Trophoblast cell (in vitro differentiated cells and primary cell): ENCODE results near the gene LTA.

ENCODE experiments used
- DNase-seq, 2 donors: peaks; one replicate each; pipeline ENCODE4 v3.0.0-alpha.2; 2016
- H2AFZ ChIP-seq: 2 replicates; pipeline ENCODE4 v1.6.1; 2013; ENCODE audit warnings: low read length, moderate library complexity, mild to moderate bottlenecking; ENCODE audit not compliant: insufficient read depth, poor library complexity
- H2AK5ac ChIP-seq: 2 replicates; pipeline ENCODE4 v1.6.1; 2013; ENCODE audit warnings: mild to moderate bottlenecking, low read length
- H2BK120ac ChIP-seq: 2 replicates; pipeline ENCODE4 v1.6.1; 2013; ENCODE audit warnings: low read length, mild to moderate bottlenecking, moderate library complexity; ENCODE audit not compliant: insufficient read depth, poor library complexity
- H2BK12ac ChIP-seq: 2 replicates; pipeline ENCODE4 v1.6.1; 2013; ENCODE audit warnings: mild to moderate bottlenecking, low read length, moderate library complexity
- H2BK5ac ChIP-seq: 2 replicates; pipeline ENCODE4 v1.6.1; 2013; ENCODE audit warnings: low read length, low read depth, moderate library complexity, mild to moderate bottlenecking; ENCODE audit not compliant: poor library complexity
- H3K14ac ChIP-seq: 2 replicates; pipeline ENCODE4 v1.6.1; 2013; ENCODE audit warnings: mild to moderate bottlenecking, low read length
- H3K18ac ChIP-seq: 2 replicates; pipeline ENCODE4 v1.6.1; 2013; ENCODE audit warnings: mild to moderate bottlenecking, low read length
- H3K23ac ChIP-seq: 2 replicates; pipeline ENCODE4 v1.6.1; 2013; ENCODE audit warnings: low read length
- H3K27ac ChIP-seq: 2 replicates; pipeline ENCODE4 v1.5.1; 2013; ENCODE audit warnings: low read depth, mild to moderate bottlenecking, inconsistent platforms, low read length, moderate library complexity
- H3K27me3 ChIP-seq: 2 replicates; pipeline ENCODE4 v1.6.1; 2013; ENCODE audit warnings: inconsistent platforms, mild to moderate bottlenecking, low read length, moderate library complexity; ENCODE audit not compliant: insufficient read depth
- H3K36me3 ChIP-seq, 2 experiments: 1 replicate in 1 of 2; 2 replicates in 1 of 2; pipeline ENCODE4 v1.6.1; 2013; ENCODE audit warnings: low read length in 2 of 2, mild to moderate bottlenecking in 2 of 2, moderate library complexity in 1 of 2; ENCODE audit not compliant: insufficient read depth in 2 of 2, control insufficient read depth in 1 of 2
- H3K4ac ChIP-seq: 2 replicates; pipeline ENCODE4 v1.6.1; 2013; ENCODE audit warnings: low read depth, mild to moderate bottlenecking, low read length, moderate library complexity
- H3K4me1 ChIP-seq, 2 experiments: 1 replicate in 1 of 2; 2 replicates in 1 of 2; pipeline ENCODE4 v1.6.1; 2013; ENCODE audit warnings: low read length in 2 of 2, mild to moderate bottlenecking in 2 of 2, moderate library complexity in 1 of 2; ENCODE audit not compliant: insufficient read depth in 2 of 2, control insufficient read depth in 1 of 2
- H3K4me2 ChIP-seq: 2 replicates; pipeline ENCODE4 v1.6.1; 2013; ENCODE audit warnings: inconsistent platforms, mild to moderate bottlenecking, low read length, moderate library complexity
- H3K4me3 ChIP-seq: 2 replicates; pipeline ENCODE4 v1.5.1; 2013; ENCODE audit warnings: mild to moderate bottlenecking, low read depth, low read length, inconsistent platforms
- H3K79me1 ChIP-seq: one replicate; pipeline ENCODE4 v1.6.1; 2013; ENCODE audit warnings: low read length
- H3K79me2 ChIP-seq: 2 replicates; pipeline ENCODE4 v1.6.1; 2013; ENCODE audit warnings: low read length, mild to moderate bottlenecking; ENCODE audit not compliant: control insufficient read depth, insufficient read depth, poor library complexity
- H3K9ac ChIP-seq: 2 replicates; pipeline ENCODE4 v1.6.1; 2013; ENCODE audit warnings: mild to moderate bottlenecking, low read length
- H3K9me3 ChIP-seq: 2 replicates; pipeline ENCODE4 v1.6.1; 2013; ENCODE audit warnings: low read depth, mild to moderate bottlenecking, control low read depth, inconsistent platforms, low read length; ENCODE audit not compliant: insufficient read depth
- H4K12ac ChIP-seq: 2 replicates; pipeline ENCODE4 v1.6.1; 2013; ENCODE audit warnings: low read depth, mild to moderate bottlenecking, low read length, moderate library complexity
- H4K8ac ChIP-seq: 2 replicates; pipeline ENCODE4 v1.6.1; 2013; ENCODE audit warnings: low read depth, mild to moderate bottlenecking, low read length, moderate library complexity
- H4K91ac ChIP-seq: one replicate; pipeline ENCODE4 v1.6.1; 2013; ENCODE audit warnings: low read depth, mild to moderate bottlenecking, low read length, moderate library complexity
- WGBS: extraction: QIAGEN DNeasy Blood & Tissue Kit; methylation state at CpG from one replicate; pipeline ENCODE4 v1.1.7; 2013; ENCODE audit warnings: missing lambda C conversion rate; ENCODE audit not compliant: insufficient read length, insufficient coverage; ENCODE audit errors: extremely low coverage; 5-methylcytosine and 5-hydroxymethylcytosine counted together

LTA gene

GRCh38 chr6:31573239-31574105, 1.4 kb downstream of the LTA start:
- Histone ChIP-seq H2BK120ac (peak overlapping the region; percentile 80), H3K4me1 (peaks cover 41 to 49% of the 10 kb centered on the region in 2 experiments), H3K36me3 (no peaks in the 10 kb centered on the region), H3K9me3 (no peaks in the 10 kb centered on the region), H3K14ac (peak overlapping the region; percentile 50), H4K91ac (peak overlapping the region; percentile 82), H2AFZ (no peak overlapping the region), H3K4me2 (no peak overlapping the region), H3K4ac (peak overlapping the region; percentile 19), H3K18ac (peak overlapping the region; percentile 69), H3K4me3 (no peak overlapping the region), H3K9ac (no peak overlapping the region), H2BK12ac (peak overlapping the region; percentile 93), H4K12ac (no peak overlapping the region), H3K23ac (no peak overlapping the region), H3K27ac (no peak overlapping the region), H2BK5ac (peak overlapping the region; percentile 45), H3K27me3 (no peaks in the 10 kb centered on the region), H3K79me1 (peaks cover 38% of the 10 kb centered on the region), H2AK5ac (peak overlapping the region; percentile 96), H4K8ac (peak overlapping the region; percentile 51), H3K79me2 (no peaks in the 10 kb centered on the region)
- peak in 1 of 2 donors; percentile 26 for DNase-seq
- whole genome bisulfite sequencing, result no CpG with 5 or more reads among the region's 9 CpGs

- H3K4me1 ChIP-seq, result peaks cover 46 to 55% of the 10 kb centered on the region in 2 experiments
- H3K4me2 ChIP-seq, result no peak overlapping the region
- H2BK12ac ChIP-seq, result peak overlapping the region; percentile 96
- no peak for DNase-seq
- peaks cover 44% of the 10 kb centered on the region for H3K79me1 ChIP-seq
- H3K79me2 ChIP-seq, result no peaks in the 10 kb centered on the region
- peak overlapping the region; percentile 64 for H4K8ac ChIP-seq
- H3K27ac ChIP-seq, result peak overlapping the region; percentile 5
- H2BK120ac ChIP-seq, result peak overlapping the region; percentile 61
- H3K4me3 ChIP-seq, result no peak overlapping the region
- no peak overlapping the region for H3K9ac ChIP-seq
- WGBS, result no CpG with 5 or more reads among the region's 14 CpGs
- peak overlapping the region; percentile 49 for H3K18ac ChIP-seq
- H3K27me3 ChIP-seq, result no peaks in the 10 kb centered on the region
- peak overlapping the region; percentile 75 for H2AK5ac ChIP-seq
- H3K23ac ChIP-seq, result no peak overlapping the region
- H4K12ac ChIP-seq, result no peak overlapping the region
- peak overlapping the region; percentile 22 for H4K91ac ChIP-seq
- peak overlapping the region; percentile 23 for H3K4ac ChIP-seq
- peak overlapping the region; percentile 58 for H3K14ac ChIP-seq
- peak overlapping the region; percentile 26 for H2BK5ac ChIP-seq
- H3K36me3 ChIP-seq, result no peaks in the 10 kb centered on the region
- H3K9me3 ChIP-seq, result no peaks in the 10 kb centered on the region
- H2AFZ ChIP-seq, result peak overlapping the region; percentile 80
Observed at GRCh38 chr6:31574106-31575061, 2.3 kb downstream of the LTA start.

- H3K9ac ChIP-seq, result no peak within 1 kb of the TSS
- H3K4me2 ChIP-seq, result peak within 1 kb of the TSS; percentile 33
- H3K4me3 ChIP-seq, result no peak within 1 kb of the TSS
- H3K36me3 ChIP-seq, result no peaks in the 10 kb centered on the region
- peaks cover 44% of the 10 kb centered on the region for H3K79me1 ChIP-seq
- H2BK12ac ChIP-seq, result peak within 1 kb of the TSS; percentile 96
- peak within 1 kb of the TSS; percentile 38 for H2BK5ac ChIP-seq
- no peak within 1 kb of the TSS for H3K23ac ChIP-seq
- H3K18ac ChIP-seq, result peak within 1 kb of the TSS; percentile 5
- no peaks in the 10 kb centered on the region for H3K79me2 ChIP-seq
- peak within 1 kb of the TSS; percentile 32 for H4K8ac ChIP-seq
- no CpG with 5 or more reads among the region's 19 CpGs for WGBS
- no peaks in the 10 kb centered on the region for H3K9me3 ChIP-seq
- H3K27ac ChIP-seq, result peak within 1 kb of the TSS; percentile 23
- DNase-seq, result peak; percentile 26 to 56
- H2AK5ac ChIP-seq, result peak within 1 kb of the TSS; percentile 75
- H3K4ac ChIP-seq, result peak within 1 kb of the TSS; percentile 23
- H2BK120ac ChIP-seq, result peak within 1 kb of the TSS; percentile 61
- H3K27me3 ChIP-seq, result no peaks in the 10 kb centered on the region
- peak within 1 kb of the TSS; percentile 75 for H4K91ac ChIP-seq
- H3K14ac ChIP-seq, result peak within 1 kb of the TSS; percentile 58
- H2AFZ ChIP-seq, result peak within 1 kb of the TSS; percentile 80
- H4K12ac ChIP-seq, result no peak within 1 kb of the TSS
- H3K4me1 ChIP-seq, result peaks cover 48 to 60% of the 10 kb centered on the region in 2 experiments
Observed at GRCh38 chr6:31575335-31575901, 3.3 kb downstream of the LTA start, which contains the start of gene TNF. TSS of gene TNF (plus strand) at chr6:31575565. CDS start at chr6:31575742, 177 bp downstream.
